ENCODE results near the gene SYTL3.

- TF ChIP-seq CTCF (IDR thresholded peaks at IDR 0.05) (no peak), POLR2A (IDR thresholded peaks at IDR 0.05) (no peak)
Observed at GRCh38 chr6:158604048-158604406, 45.8 kb upstream of the SYTL3 start.
